LNCaP clone FGC (cell line): Measurements from ENCODE around the gene HOXA3.
A peak's percentile ranks its signal among the peaks of the same experiment; 100 is the strongest.

Source experiments
- DNase-seq: peaks from one replicate; pipeline ENCODE4 v3.0.0-alpha.2; 2011; ENCODE audit warnings: low read depth
- H3K4me3 ChIP-seq: 2 replicates; pipeline ENCODE4 v1.5.1; 2011; ENCODE audit warnings: mild to moderate bottlenecking, low read depth, low read length, control low read depth
- CTCF ChIP-seq: IDR thresholded peaks from 2 replicates; pipeline ENCODE4 v1.5.1; 2012; ENCODE audit warnings: mild to moderate bottlenecking; ENCODE audit not compliant: control insufficient read depth, insufficient read depth; ENCODE audit errors: extremely low read depth

Gene HOXA3

GRCh38 chr7:27175626-27176523, 23.5 kb upstream of the HOXA3 start:
- no peak overlapping the region for H3K4me3 ChIP-seq
- DNase-seq, result no peak
- no peak for TF ChIP-seq CTCF

DNA sequence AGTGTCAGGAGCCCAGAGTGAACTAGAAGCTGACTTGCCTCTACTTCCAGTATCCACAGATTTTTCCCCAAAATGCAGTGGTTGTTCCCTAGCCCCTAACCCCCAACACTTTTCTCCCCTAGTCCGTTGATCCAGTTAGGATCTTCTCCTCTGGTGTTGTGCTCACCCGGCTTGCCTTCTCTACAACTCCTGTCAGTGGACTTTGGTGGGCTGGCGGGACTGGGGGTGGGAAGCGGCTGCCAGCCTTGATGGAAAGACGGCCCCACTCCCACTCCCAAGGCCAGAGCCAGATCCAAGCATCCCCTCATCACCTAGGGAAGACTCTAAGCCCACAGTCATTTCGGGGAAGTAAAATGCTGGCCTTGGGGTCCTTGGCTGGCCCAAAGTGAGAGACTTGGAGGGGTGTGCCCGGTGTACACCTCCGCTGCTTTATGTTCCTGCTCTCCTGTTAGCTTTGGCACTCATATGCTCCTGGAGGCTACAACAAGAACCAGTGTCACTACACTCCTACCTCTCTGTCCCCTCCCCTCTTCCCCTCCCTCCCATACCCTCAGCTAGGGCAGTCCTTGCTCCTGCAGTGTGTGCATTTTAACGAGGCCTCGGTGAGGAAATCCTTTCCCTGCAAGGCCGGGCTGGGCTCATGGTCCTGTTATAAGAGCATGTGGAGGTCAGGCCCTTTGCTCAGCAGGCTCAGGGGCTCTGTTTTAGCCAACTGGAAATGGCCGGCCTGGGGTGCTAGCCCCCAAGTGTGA, 22.7 kb upstream of the HOXA3 start:
- no peak overlapping the region for H3K4me3 ChIP-seq
- no peak for TF ChIP-seq CTCF
- peak; percentile 96 for DNase-seq

DNA sequence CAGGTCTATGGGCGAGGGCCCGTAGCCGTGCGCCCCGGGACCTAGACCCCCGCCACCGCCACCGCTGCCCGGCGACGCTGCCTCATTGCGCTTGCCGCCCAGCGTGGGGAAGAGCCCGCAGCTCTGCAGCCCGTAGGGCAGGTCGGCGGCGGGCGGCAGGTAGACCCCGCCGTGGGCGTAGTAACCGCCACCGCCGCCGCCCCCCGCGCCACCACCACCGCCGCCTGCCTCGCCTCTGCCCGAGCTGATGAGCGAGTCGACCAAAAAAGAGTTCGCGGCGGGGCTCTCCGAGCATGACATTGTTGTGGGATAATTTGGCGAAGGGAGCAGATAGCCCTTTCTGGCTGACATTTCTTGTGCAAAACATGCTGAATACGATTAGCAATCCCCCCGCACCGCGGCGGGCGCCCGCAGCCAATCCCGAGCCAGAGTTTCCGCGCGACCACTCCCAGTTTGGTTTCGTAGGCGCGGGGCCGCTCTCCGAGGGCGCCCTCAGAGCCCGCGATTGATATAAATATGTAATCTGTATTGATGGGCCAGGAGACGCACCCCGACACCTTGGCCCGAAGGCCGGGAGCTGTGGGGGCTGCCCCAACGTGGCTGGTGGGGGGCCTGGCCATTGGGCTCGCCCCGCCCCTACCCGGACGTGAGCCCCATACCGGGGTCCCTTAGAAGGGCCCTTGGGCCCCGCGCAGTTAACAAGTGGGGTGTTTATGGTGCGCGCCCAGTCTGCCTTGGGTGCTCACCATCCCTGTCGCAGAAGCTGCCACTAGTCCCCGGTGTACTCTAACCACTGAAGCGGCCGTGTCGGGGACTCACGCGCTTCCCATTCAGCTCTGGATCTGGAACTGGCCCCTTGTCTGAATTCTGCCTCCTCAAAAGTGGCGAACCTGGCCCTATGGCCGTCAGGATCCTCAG, 21.8 kb upstream of the HOXA3 start, which contains the start of gene HOXA10:
Gene HOXA10, minus strand, starts transcription at position 365 of the 918 bp plus-strand sequence. Its CDS starts 14 bp downstream, at position 351.
- no peak for TF ChIP-seq CTCF
- H3K4me3 ChIP-seq, result peak within 1 kb of the TSS; percentile 42
- DNase-seq, result no peak

- DNase-seq, result no peak
- no peak for TF ChIP-seq CTCF
- peak overlapping the region; percentile 42 for H3K4me3 ChIP-seq
These were observed 21.1 kb upstream of the HOXA3 start for GRCh38 chr7:27173511-27173955.

GRCh38 chr7:27172823-27173510, 20.6 kb upstream of the HOXA3 start:
- peak overlapping the region; percentile 42 for H3K4me3 ChIP-seq
- no peak for DNase-seq
- no peak for TF ChIP-seq CTCF

GRCh38 chr7:27172315-27172774, 20.0 kb upstream of the HOXA3 start:
- TF ChIP-seq CTCF, result no peak
- peak overlapping the region; percentile 42 for H3K4me3 ChIP-seq
- no peak for DNase-seq
